GM19452 (cell line): Measurements from ENCODE around the gene PGS1.

Source experiments
- ATAC-seq: cut with Tn5 transposase; IDR thresholded peaks from one replicate; pipeline ENCODE4 v1.9.1; 2021; ENCODE audit not compliant: unreplicated experiment

The PGS1 gene

DNA sequence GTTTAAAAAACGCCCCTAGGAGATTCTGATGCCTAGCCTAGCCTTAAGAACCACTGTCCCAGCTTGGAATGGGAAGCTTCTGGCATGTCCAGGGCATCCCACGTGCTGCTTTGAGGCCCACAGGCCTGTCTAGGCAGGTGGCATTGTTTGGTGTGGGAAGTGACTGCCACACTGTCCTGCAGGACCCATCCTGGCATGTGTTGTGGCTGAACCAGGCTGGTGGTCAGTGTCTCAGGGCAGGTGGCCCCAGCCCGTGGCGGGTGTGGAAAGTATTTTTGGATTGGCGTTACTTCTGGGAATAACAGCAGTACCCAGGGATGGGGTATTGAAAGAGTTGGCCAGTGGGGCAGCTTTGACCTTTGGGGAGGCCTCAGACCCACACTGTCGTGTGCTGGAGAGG lies 27.9 kb downstream of the PGS1 start:
- no peak for ATAC-seq

DNA sequence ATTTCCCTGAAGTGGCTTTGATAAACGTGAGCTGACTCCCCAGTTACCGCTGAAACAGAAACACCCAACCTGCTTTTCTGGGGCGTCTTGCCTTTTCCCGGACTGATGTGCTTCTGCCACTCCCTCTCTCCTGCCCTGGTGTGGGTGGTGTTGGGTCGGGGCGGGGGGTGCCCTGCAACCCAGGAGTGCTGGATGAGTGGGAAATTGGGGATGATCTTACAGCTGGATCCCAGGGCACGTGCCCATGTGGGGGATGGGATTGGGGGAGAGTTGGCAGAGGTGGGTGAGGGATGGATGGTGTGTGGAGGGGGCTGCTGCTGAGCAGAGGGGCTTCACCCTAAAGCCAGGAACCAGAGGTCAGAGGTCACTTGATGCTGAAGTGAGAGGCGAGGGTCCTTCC lies 28.5 kb downstream of the PGS1 start:
- no peak for ATAC-seq

DNA sequence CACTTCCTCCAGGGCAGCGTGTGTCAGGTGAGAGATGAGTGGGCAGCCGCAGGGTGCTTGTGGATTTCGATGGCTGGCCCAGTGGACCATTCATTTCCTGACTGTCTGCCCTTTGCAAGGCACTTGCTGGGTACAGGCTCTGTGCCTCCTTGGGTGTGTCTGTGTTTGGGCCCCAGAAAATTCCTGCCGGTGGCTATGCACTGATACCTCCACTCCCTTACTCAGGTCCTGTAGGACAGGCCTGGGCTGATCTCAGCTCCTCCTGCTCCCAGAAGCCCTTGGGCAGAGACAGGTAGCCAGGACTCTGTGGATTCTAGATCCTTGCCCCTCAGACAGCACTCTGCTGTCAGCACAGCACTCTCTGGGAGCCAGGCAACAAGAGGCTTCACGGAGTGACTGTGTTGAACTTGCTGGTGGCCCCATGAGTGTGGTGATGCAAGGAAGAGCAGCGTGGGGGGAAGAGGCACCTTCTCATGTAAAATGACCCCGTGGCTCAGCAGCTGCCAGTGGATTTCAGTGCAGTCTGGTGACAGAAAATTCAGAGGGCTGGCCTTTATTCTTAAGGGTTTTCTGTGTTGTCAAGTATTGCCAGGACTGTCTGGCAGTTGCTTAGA lies 29.0 kb downstream of the PGS1 start:
- ATAC-seq: no peak

DNA sequence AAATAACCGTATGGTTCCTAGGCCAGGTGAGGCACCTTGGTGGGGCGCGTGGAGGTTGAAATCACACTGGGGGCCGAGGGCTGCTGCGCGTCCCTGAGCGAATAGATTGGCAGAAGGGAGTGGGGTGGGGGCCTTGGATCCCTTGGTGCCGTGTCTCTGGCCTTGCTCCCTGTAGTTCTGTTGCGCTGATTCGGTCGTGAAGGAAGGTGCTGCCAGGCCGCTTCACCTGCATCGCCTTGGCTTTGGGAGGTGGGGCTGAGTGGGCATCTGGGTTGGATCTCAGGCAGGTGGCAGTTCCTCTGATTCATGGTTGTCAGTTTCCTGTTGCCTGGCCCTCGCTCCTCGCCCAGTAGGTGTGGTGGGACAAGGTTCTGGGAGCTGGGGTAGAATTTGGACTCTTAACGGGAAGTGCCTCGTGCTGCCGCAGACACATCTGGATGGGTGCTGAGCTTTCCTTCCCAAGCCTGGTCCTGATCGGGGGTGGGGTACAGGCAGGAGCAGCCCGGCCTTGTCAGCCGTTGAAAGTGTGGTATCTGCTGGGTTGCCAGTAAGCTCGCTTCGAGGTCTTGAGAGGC lies 30.1 kb downstream of the PGS1 start:
- ATAC-seq: no peak

DNA sequence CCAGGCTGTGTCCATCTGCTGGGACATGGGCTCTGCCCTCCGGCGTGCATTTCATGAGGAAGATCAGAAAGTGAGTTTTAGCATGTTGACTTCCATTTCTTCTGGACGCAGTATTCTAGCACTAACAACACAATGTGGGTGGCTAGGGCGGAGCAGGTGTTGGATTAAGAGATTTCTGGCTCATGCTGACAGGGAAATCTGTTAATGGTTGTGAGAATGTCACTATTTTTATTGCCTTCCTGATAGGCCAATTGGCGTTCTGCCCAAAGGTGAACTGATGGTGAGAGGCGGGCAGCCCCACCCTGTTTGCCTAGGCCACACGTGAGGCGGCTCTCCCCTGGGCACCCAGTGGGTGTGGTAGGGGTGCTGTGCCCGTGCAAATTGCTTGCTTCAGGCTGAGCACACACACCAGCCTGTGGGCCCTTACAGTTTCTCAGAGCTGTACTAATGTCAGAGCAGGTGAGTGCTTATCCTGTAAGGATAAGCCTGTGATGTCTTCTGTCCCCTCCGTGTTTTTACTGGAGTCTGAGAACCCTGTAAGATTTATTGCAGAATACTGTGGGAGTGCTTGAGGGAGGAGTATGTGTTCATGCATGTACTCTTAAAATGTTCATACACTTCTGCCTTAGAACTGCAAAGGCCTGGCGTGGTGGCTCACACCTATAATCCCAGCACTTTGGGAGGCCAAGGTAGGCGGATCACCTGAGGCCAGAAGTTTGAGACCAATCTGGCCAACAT lies 30.9 kb downstream of the PGS1 start:
- ATAC-seq: no peak

DNA sequence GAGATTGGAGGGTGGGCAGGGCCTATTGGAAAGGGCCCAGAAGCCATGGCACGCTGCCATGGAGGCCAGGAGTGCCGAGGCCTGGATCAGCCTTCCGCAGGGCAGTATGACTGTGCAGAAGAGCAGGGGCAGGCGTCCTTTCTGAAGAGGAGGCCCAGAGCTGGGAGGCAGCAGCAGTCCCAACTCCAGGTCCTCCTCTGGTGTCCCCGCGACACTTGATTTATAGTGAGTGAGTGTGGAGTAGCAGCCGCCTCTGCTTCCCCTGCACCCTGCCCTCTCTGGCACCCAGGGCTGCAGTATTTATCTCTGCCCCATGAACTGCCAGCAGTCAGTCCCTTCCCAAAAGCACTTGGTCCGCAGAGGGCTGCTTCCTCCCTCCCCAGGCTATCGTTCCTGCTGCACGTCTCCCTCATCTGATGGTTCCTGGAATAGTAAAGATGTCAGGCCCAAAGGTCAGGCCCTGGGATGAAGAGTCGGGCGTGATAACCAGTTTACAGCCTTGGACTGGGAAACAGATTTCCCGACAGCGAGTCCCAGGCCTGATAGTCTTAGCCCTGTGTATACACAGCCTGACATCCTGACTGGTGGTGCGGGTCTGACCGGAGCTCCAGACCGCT lies 32.9 kb downstream of the PGS1 start:
- ATAC-seq: no peak

DNA sequence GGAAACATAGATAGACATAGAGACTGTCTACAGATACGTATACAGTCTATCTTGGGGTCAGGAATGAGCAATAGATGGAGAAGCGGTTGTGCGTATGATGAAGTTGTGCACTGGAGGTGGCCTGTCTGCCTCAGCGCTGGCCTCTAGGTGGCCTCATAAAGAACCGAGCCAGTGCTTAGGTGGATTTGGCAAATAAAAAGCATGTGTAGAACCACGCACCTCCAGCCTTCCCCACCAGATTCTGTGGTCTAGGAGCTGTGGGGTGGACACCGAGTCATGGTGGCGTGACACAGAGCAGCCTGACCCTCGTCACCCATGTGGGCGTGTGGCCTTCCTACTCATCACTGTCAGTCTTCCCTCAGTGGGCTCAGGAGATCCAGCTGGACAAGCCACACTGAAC lies 34.0 kb downstream of the PGS1 start:
- ATAC-seq: no peak

DNA sequence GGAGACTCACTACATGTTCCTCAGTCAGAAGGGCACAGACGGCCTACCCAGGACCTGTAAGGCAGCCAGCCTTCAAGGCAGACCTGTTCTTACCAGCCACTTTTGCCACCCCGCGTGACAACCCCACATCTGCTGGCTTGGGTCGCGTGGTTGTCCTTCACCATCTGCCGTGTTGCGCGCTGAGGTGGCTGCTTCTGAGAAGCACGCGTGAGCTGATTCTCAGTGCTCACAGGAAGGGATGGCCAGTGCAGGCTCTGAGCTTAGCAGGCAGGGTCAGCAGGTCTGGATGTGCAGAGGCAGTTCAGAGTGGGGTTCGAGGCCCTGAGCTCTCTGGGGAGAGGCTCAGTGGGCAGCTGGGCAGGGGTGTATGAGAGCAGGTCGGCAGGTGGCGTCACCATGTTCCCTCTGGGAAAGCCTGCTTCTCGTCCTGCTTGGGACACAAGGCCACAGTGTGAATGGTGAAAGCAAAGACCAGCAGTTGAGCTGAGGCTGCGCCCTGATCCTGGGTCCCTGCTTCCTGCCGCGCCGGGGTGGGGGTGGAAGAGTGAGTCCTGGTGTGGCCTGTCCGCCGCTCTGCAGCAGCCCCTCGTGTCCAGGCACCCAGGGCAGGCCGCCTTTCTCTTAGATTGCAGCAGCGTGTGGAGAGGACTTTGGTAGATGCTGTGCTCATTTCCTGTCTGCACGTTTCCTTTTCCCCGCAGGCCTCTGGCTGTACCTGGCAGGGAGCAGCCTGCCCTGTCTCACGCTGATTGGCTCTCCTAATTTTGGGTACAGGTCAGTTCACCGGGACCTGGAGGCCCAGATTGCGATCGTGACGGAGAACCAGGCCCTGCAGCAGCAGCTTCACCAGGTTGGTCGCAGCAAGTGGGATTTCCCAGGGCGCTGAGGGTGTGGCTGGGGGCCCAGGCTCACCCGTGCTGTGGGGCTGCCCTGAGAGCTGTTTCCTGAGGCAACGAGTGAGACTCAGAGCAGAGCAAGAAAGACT lies 36.0 kb downstream of the PGS1 start:
- ATAC-seq: no peak

DNA sequence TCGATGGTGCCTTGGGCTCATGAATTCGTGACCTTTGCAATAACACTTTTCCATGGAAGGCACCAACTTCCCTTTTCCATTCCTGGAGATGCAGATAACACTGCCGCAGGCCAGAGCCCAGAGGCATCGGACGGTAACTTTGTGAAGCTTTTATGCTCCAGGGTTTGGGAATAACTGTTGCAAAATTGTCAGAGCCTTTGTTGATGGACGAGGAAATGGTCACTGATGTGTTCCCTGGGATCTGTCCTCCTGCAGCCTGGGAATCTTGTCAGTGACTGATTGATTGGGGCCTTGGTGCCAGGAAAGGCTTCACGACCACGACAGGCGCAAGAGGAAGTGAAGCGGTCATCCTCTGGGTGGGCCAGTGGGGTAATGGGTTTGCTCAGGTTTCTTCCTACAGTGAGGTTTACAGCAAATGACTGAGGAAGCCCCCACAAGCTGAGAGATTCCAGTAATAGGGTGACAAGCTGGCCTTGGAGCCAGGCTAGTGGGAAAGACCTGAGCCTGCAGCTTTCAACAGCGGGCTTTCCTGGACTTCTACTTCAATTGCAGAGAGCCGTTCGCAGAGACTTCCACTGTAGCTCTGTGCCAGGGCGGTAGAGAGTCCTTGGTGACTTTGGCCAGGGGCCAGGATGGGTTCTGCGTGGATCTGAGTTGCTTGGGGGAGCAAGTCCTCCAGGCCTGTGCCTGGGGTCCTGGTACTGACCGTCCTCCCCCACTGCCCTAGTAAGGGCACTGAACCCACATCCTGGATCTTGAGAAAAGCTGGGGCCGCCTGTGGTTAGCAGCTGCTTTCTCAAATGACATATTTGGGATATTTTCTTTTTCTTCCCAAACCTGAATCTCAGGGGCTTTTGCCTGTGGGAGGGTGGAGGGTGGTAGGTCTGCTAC lies 37.6 kb downstream of the PGS1 start:
- no peak for ATAC-seq

DNA sequence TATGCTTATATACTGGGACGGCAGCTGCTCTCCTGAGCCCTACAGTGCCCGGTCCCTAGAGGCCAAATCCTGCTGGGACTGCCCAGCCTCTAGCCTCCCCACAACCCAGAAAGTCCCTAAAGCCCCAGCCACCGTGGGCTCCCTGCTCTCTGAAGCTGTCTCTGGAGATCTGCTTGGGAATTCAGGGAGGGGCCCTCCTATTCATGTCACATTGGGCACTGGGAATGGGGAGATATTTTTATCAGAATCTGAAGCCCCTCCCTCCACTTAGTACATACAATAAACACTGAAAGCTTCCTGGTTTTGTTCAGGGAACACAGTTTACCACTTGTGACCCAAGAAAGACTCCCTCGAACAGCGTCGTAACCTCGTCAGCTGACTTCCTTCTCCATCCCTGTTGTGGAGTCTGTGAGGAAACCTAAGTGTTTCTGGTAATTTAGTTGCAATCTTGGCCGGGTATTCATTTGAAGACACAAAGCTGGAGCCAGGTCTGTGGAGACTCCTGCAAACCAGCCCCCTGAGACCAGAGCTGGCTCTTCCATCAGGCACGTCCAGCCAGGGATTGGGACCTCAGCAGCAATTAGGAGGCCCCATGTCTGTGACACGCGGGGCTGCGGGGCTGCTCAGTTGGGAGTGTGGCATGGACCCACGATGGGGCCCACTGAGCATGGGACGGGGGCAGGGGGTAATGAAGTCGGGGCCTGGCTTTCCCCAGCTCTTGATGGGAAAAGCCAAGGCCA lies 38.5 kb downstream of the PGS1 start:
- no peak for ATAC-seq

DNA sequence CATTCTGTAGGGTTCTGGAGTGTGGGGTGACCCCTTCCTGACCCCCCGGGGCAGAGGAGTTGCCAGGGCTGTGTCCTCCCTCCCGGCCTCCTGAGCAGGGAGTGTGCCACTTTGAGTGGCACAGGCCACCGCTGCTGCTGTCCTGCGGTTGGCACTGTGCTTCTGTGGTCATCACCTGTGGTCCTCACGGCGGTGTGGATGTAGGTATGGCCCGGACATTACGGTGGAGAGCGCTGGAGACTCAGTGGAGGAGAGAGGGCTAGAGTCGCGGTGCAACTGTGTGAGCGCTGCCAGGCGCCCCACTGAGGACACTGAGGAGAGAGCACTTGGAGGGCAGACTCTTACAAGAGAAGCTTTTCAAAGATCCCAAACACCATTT lies 39.1 kb downstream of the PGS1 start:
- no peak for ATAC-seq

DNA sequence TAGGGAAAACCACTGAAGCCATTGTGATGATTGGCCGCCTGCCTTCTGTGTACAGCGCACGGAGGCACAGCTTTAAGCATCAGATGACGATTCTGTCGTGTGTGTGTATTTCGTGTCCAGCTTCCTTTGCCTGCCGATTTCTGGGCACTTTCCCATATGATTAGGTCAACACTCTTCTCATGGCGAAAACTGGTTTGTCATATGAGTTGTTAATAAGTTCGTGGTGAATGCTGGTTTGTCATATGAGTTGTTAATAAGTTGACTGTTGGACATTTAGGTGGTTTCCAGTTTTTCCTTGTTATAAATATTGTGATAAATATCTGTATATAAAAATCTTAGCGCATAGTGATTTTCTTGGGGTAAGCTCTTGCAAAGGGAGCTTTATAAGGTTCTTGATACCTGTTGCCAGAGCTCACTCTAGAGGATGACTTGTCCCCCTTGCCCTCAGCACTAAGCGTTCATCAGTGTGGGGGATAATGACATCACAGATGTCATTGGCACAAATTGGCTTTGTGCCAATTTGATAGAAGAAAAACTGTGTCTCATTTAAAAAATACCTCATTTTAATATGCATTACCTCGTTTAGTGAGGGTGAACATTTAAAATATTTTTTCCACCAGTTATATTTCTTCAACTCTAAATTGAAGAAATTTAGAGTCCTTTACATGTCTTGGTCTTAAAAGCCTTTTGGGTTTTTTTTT lies 40.0 kb downstream of the PGS1 start:
- no peak for ATAC-seq

DNA sequence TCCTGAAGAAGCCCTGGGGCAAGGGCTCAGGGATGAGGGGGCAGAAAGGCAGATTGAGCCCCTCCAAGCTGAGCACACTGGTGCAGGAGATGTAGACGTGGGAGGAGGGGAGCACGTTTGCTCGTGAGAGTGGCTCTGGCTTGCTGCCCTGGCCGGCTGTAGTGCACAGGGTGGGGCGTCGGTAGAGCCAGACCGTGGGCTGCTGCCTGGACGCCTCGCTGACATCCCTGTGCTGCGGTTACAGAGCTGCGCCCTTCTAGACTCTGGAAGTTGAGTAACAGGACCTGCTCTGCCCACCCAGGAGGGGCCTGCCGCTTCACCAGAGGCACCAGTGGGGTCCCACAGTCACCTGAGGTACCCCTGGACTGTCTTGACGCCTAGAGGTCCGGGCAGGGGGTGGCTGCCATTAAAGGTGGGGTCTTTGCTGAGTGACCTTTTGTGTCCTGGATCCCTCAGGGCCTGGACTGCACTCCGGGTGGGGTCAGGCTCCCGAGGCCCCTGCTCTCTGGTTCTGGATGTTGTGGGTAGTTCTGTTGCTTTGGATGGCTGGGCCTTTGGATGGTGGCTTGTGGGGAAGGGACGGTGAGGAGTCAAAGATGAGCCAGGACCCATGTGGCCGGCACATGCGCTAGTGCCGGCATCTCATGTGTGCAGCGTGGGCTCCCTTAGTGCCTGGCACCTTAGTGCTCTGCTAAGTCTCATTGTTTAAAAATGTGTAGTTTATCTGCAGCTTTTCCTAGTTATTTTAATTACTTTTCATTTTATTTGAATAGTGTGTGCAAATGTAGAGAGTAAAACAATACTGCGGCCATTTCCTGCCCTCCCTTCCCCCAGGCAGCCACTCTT lies 41.7 kb downstream of the PGS1 start:
- no peak for ATAC-seq

DNA sequence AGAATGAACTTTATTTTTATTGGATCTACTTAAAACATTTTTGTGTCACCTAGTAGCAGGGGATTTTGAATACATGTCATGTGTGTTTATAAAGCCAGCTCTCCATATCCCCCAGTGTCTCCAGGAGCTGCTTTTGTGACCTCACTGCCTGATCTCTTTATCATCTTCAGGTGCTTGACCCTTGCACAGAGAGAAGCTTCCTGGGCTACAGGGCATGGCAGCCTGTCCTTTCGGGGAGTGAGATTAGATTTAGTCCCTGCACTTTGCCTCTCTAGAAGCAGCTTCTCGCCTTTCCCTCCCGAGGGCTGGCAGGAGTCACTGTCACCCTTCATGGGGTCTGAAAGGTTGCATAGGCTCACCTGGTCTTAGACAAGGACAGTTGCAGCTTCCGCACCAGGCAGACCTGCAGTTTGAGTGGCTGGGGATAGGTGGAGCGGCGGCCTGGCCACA lies 42.7 kb downstream of the PGS1 start:
- ATAC-seq: no peak

DNA sequence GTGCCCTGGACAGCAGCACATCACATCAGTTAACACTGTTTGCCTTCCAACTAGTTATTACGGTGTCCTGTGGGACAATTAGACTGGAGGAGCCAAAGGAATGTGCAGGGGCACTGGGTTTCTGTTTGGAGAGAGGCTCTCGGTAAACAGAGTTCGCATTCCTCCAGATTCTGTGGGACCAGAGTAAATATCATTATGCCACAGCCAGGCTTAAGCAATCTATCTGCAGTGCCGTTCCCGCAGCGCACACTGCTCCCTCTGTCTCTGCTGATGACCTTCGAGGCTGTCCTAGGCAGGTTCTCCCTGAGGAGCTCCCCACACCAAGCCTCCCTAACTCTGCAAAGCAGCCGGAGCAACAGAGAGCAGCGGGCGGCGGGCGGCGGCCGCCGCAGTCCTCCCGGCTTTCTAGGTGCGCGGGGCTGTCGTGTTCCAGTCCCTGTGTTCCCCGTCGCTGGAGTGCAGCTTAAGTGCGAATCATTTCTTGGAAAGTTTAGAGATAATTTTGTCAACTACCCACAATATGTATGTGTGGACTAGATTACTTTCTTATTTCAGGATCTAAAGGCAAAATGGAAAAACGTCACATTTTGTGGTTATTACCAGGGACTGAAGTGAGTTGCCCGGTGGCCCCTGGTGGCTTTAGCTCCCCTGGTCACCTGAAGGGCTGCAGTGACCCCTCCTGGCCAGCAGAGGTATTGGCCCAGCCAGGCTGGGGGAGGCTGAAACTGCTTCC lies 43.3 kb downstream of the PGS1 start:
- ATAC-seq: no peak

DNA sequence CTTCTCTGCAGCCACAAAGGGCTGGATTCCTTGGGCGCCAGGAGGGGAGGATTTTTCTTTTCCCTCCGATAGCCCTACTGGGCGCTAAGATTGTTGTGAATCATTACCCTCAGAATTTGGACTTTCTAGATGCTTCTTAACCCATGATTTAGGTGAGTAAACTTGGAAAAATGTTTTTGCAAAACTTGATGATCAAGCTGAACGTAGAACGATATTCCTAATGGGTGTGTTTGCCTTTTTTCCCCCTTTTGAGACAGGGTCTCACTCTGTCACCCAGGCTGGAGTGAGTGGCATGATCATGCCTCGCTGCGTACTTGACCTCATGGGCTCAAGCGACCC lies 43.8 kb downstream of the PGS1 start:
- no peak for ATAC-seq

DNA sequence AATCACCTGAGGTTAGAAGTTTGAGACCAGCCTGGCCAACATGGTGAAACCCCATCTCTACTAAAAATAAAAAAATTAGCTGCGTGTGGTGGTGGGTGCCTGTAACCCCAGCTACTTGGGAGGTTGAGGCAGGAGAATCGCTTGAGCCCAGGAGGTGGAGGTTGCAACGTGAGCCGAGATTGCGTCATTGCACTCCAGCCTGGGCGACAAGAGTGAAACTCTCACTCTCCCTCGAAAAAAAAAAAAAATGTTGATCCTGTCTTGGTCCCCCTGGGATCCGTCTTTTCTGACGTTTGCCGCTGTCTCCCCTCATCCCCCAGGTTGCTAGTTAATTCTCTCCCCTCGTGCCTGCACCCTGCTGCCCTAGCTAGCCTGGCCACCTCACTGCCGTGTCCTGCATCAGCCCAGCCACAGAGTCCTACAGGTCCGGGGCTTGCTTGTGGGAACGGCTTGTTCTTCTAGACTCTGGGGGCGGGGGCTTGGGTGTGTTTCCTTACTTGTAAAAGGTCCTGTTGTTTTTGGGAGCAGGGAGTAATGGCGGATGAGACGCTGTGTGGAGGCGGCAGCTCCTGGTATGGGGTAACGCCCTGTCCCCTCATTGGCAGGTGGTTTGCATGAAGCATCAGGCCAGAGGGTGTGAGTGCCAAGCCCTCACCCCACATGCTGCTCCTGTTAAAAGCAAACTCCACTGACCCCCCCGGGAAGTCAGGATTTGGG lies 44.6 kb downstream of the PGS1 start:
- no peak for ATAC-seq
